ENCODE results near the gene FTH1.

DNA sequence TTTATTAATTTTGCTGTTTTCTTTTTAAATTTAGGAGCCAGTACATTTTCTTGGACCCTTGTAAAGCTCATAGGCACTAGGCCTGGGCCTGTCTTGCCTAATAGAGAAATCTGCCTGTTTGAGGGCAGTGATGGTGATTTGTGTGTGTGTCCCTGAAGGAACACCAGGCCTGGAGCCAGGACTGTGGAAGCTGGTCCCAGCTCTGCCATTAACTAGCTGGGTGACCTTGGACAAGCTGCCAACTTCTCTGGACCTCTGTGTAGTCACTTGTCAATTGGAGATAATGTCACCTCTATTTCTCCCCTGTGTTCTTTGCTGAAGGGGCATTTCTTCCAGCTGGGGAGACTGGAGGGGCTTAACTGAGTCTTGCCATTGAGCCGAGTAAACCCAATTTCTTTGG, 16.0 kb upstream of the FTH1 start:
- TF ChIP-seq, protein P1, sequence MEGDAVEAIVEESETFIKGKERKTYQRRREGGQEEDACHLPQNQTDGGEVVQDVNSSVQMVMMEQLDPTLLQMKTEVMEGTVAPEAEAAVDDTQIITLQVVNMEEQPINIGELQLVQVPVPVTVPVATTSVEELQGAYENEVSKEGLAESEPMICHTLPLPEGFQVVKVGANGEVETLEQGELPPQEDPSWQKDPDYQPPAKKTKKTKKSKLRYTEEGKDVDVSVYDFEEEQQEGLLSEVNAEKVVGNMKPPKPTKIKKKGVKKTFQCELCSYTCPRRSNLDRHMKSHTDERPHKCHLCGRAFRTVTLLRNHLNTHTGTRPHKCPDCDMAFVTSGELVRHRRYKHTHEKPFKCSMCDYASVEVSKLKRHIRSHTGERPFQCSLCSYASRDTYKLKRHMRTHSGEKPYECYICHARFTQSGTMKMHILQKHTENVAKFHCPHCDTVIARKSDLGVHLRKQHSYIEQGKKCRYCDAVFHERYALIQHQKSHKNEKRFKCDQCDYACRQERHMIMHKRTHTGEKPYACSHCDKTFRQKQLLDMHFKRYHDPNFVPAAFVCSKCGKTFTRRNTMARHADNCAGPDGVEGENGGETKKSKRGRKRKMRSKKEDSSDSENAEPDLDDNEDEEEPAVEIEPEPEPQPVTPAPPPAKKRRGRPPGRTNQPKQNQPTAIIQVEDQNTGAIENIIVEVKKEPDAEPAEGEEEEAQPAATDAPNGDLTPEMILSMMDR (IDR thresholded peaks at IDR 0.05) = no peak
- TF ChIP-seq POLR2A (IDR thresholded peaks at IDR 0.05) (no peak), POLR2AphosphoS5 (IDR thresholded peaks at IDR 0.05) (no peak)

Data from upper lobe of left lung (tissue), 4 donors.